T-cell (primary cell): ENCODE measurements around the gene ARL13B. TPM values are rescaled to one million over a fixed set of nuclear protein-coding genes. Genes with fewer than 3 reads are reported as not detected.
"Not testable (repeated sequence)": the region's sequence is repeated elsewhere in the genome, so short reads cannot be mapped to it uniquely, and the experiment has no call there.

Experiments
- ATAC-seq, 4 experiments: fragments of 200-7000 bp in 3 of 4; fragments of 150-1000 bp in 1 of 4; cut with Tn5 transposase; replicated peaks in 1 of 4; 1 replicate in 3 of 4; 2 replicates in 1 of 4; pipeline ENCODE4 v1.10.0; 2021; ENCODE audit warnings: moderate library complexity in 3 of 4, mild to moderate bottlenecking in 2 of 4, moderate number of reproducible peaks in 1 of 4
- CTCF ChIA-PET, 2 donors: fragments of 300-600 bp; sonication (Branson Sonifier 250); formaldehyde crosslinking; loops; one replicate each; lab custom pipeline; 2022; ENCODE audit warnings: antibody characterized with exemption in 2 of 2; lab: Charles Lee
- POLR2A ChIA-PET, 2 donors: fragments of 300-600 bp; sonication (Branson Sonifier 250); formaldehyde crosslinking; loops; one replicate each; lab custom pipeline; 2022; ENCODE audit warnings: antibody characterized with exemption in 2 of 2; lab: Charles Lee
- DNase-seq, 35 experiments: peaks; one replicate each; pipeline versions ENCODE4 v3.0.0 to v3.0.0-alpha.2; 2013 to 2023
- H3K27ac ChIP-seq: one replicate; pipeline ENCODE4 v1.5.1; 2013; ENCODE audit warnings: low read length
- H3K27me3 ChIP-seq, 2 experiments: replicated peaks in 1 of 2; 1 replicate in 1 of 2; 2 replicates in 1 of 2; pipeline versions ENCODE4 v1.6.1 to v1.7.0; 2013; ENCODE audit warnings: low read length in 1 of 2, mixed read lengths in 1 of 2; ENCODE audit not compliant: control insufficient read depth in 2 of 2, insufficient read depth in 2 of 2; ENCODE audit errors: extremely low read depth in 1 of 2
- H3K36me3 ChIP-seq, 2 donors: 1 replicate in 1 of 2; 2 replicates in 1 of 2; pipeline versions ENCODE4 v1.6.1 to v1.7.0; 2013; ENCODE audit warnings: low read length in 1 of 2; ENCODE audit not compliant: control insufficient read depth in 2 of 2, insufficient read depth in 1 of 2; ENCODE audit errors: extremely low read depth in 1 of 2
- H3K4me1 ChIP-seq, 2 experiments: 1 replicate in 1 of 2; 2 replicates in 1 of 2; pipeline versions ENCODE4 v1.6.1 to v1.7.0; 2013; ENCODE audit warnings: low read length in 2 of 2, mixed read lengths in 1 of 2; ENCODE audit not compliant: insufficient read depth in 2 of 2, control insufficient read depth in 1 of 2; ENCODE audit errors: extremely low read depth in 1 of 2
- H3K4me3 ChIP-seq, 2 donors: 1 replicate in 1 of 2; 2 replicates in 1 of 2; pipeline versions ENCODE4 v1.5.1 to v1.7.0; 2013; ENCODE audit warnings: mild to moderate bottlenecking in 2 of 2, low read length in 1 of 2, moderate library complexity in 1 of 2; ENCODE audit not compliant: control insufficient read depth in 1 of 2; ENCODE audit errors: extremely low read depth in 1 of 2
- H3K9me3 ChIP-seq: 2 replicates; pipeline ENCODE4 v1.7.0; 2013
- H3K27ac Mint-ChIP-seq, 2 donors: one replicate each; pipeline ENCODE4 v1.8.0; 2020 to 2021; ENCODE audit warnings: mild to moderate bottlenecking in 2 of 2, mixed read lengths in 2 of 2
- H3K27me3 Mint-ChIP-seq, 2 donors: one replicate each; pipeline ENCODE4 v1.8.0; 2021 to 2022; ENCODE audit warnings: mixed read lengths in 2 of 2
- H3K36me3 Mint-ChIP-seq: one replicate; pipeline ENCODE4 v1.8.0; 2021; ENCODE audit warnings: mixed read lengths
- H3K4me1 Mint-ChIP-seq, 3 donors: one replicate each; pipeline ENCODE4 v1.8.0; 2020 to 2022; ENCODE audit warnings: mixed read lengths in 3 of 3, mild to moderate bottlenecking in 1 of 3
- H3K4me3 Mint-ChIP-seq, 3 donors: one replicate each; pipeline ENCODE4 v1.8.0; 2020 to 2022; ENCODE audit warnings: mild to moderate bottlenecking in 3 of 3, mixed read lengths in 3 of 3, moderate library complexity in 3 of 3
- H3K9me3 Mint-ChIP-seq, 3 donors: one replicate each; pipeline ENCODE4 v1.8.0; 2020 to 2022; ENCODE audit warnings: mixed read lengths in 3 of 3
- WGBS: methylation state at CpG from one replicate; pipeline ENCODE4 v1.1.5; 2013; ENCODE audit warnings: missing lambda C conversion rate; ENCODE audit not compliant: insufficient coverage; 5-methylcytosine and 5-hydroxymethylcytosine counted together
- total RNA-seq, 35 experiments: library from RNA in 6 of 35; stranded (reverse) in 6 of 35; fragments of 120-200 nt in 1 of 35; gene quantifications; one replicate each; pipeline versions ENCODE4 v1.2.1 to v1.2.4 and lab custom pipeline; 2013 to 2026

Gene ARL13B
- total RNA-seq, 5 donors from 2014 or later (not counting 1 experiment from before 2014, with no cell fraction given): 6.0 to 11.5 (median 9.2) TPM

DNA sequence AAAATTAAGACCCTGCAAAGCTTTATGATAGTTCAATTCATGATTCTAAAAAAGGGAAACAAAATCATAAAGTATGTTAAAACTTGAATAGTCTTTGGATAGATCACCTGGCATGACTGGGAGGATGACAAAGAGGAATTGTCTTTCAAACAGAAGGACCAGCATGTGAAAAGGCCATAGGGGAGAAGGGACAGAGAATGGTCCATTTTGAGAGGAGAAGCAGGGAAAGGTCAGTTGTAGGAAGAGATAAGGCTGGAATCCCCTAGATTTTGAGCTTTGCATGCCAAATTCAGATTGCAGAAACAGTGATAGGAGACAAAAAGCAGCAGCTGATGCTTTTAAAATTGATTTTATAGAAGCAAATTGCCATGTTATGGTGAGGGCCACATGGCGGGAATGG, 18.9 kb upstream of the ARL13B start:
- Mint-ChIP-seq H3K9me3 (no peaks in the 10 kb centered on the region), H3K36me3 (no peaks in the 10 kb centered on the region), H3K27ac (no peak overlapping the region), H3K27me3 (peaks cover 6 to 21% of the 10 kb centered on the region in 2 donors), H3K4me1 (no peaks in the 10 kb centered on the region), H3K4me3 (no peak overlapping the region)
- Histone ChIP-seq H3K36me3 (no peaks in the 10 kb centered on the region), H3K4me1 (no peaks in the 10 kb centered on the region), H3K4me3 (no peak overlapping the region), H3K9me3 (no peaks in the 10 kb centered on the region), H3K27me3 (no peaks in the 10 kb centered on the region), H3K27ac (no peak overlapping the region)
- ChIA-PET POLR2A (no interaction called here), CTCF (no interaction called here)
- WGBS: 100% methylated on average over 1 of the region's 1 CpG
- no peak for DNase-seq
- no peak for ATAC-seq

DNA sequence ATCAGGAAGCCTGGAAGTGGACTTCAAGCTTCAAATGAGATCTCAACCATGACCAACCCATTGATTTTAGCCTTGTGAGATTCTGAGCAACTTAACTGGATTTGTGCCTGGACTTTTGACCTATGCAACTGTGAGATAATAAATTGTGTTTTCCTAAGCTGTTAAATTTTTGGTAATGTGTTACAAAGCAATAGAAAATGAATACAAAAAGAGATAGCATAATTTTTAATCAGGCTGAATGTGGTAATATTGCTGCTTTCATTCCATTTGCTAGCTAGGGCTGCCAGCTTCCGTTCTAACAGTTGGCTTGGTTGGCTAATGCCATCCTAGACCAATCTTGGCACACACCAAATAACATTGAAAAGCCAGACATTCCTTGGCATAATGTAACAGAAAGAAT, 18.5 kb upstream of the ARL13B start:
- no peaks in the 10 kb centered on the region for H3K36me3 ChIP-seq
- Mint-ChIP-seq H3K4me3 (no peak overlapping the region), H3K27ac (no peak overlapping the region), H3K36me3 (no peaks in the 10 kb centered on the region), H3K4me1 (no peaks in the 10 kb centered on the region), H3K27me3 (peaks cover 6 to 25% of the 10 kb centered on the region in 2 donors), H3K9me3 (no peaks in the 10 kb centered on the region)
- no peaks in the 10 kb centered on the region for H3K27me3 ChIP-seq
- no peak overlapping the region for H3K27ac ChIP-seq
- H3K4me1 ChIP-seq: no peaks in the 10 kb centered on the region
- no CpG with 5 or more reads among the region's 1 CpG for WGBS
- ChIA-PET POLR2A (no interaction called here), CTCF (no interaction called here)
- ATAC-seq (no peak), DNase-seq (no peak)
- H3K9me3 ChIP-seq: no peaks in the 10 kb centered on the region
- H3K4me3 ChIP-seq: no peak overlapping the region

DNA sequence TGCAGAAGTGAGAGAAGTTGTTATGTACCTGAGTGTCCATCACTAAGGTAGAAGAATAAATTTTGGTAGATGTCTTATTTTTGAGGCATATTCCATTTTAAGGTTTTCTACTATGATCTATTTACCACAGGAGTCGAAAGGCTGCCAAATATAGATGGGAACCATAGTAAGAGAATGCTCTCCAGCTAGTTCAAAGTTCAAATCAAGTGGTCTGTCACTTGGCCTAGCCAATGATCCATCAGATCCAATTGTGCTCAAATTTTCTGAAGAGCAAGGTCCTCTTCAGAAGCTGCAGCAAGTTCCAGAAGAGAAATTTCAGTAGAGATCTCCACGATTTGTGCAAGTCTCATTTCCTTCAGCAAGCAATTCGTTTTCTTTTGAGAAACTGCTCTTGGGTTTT, 17.2 kb upstream of the ARL13B start:
- Histone ChIP-seq H3K27me3 (no peaks in the 10 kb centered on the region), H3K36me3 (no peaks in the 10 kb centered on the region), H3K4me1 (no peaks in the 10 kb centered on the region), H3K9me3 (no peaks in the 10 kb centered on the region), H3K27ac (no peak overlapping the region), H3K4me3 (no peak overlapping the region)
- DNase-seq (no peak), ATAC-seq (no peak)
- POLR2A ChIA-PET: no interaction called here
- H3K27me3 Mint-ChIP-seq: peaks cover 6 to 21% of the 10 kb centered on the region in 2 donors
- no peak overlapping the region for H3K4me3 Mint-ChIP-seq
- no peaks in the 10 kb centered on the region for H3K36me3 Mint-ChIP-seq
- H3K4me1 Mint-ChIP-seq: no peaks in the 10 kb centered on the region
- CTCF ChIA-PET: no interaction called here
- H3K27ac Mint-ChIP-seq: no peak overlapping the region
- 75% methylated on average over 1 of the region's 3 CpGs for WGBS
- no peaks in the 10 kb centered on the region for H3K9me3 Mint-ChIP-seq

GRCh38 chr3:93965106-93965505, 14.8 kb upstream of the ARL13B start:
- H3K27me3 ChIP-seq, H3K9me3 Mint-ChIP-seq, H3K27ac ChIP-seq, H3K36me3 ChIP-seq, H3K27ac Mint-ChIP-seq, H3K36me3 Mint-ChIP-seq, H3K4me3 Mint-ChIP-seq, ATAC-seq, H3K9me3 ChIP-seq, H3K4me1 ChIP-seq, H3K4me1 Mint-ChIP-seq, POLR2A ChIA-PET, DNase-seq, H3K4me3 ChIP-seq: not testable (repeated sequence)
- H3K27me3 Mint-ChIP-seq: peaks cover 7 to 19% of the 10 kb centered on the region in 2 donors
- 94% methylated on average over 16 of the region's 19 CpGs for WGBS
- CTCF ChIA-PET: interaction anchor here in 1 of 2 donors (0.5 kb wide), 1 partner anchor 832 kb away, joined by 4 read pairs; no protein-coding TSS in a partner anchor

GRCh38 chr3:93969443-93969842, 10.5 kb upstream of the ARL13B start:
- Mint-ChIP-seq H3K36me3 (no peaks in the 10 kb centered on the region), H3K9me3 (no peaks in the 10 kb centered on the region), H3K27me3 (peaks cover 20 to 21% of the 10 kb centered on the region in 2 donors), H3K4me1 (peaks cover 8 to 12% (median 11%) of the 10 kb centered on the region in 3 donors), H3K4me3 (no peak overlapping the region), H3K27ac (no peak overlapping the region)
- H3K4me1 ChIP-seq: peaks cover 5 to 11% of the 10 kb centered on the region in 2 experiments
- peaks cover 0 to 19% of the 10 kb centered on the region in 2 experiments for H3K27me3 ChIP-seq
- no peak for DNase-seq
- ChIA-PET POLR2A (no interaction called here), CTCF (no interaction called here)
- H3K9me3 ChIP-seq: no peaks in the 10 kb centered on the region
- H3K4me3 ChIP-seq: no peak overlapping the region
- H3K27ac ChIP-seq: no peak overlapping the region
- no peaks in the 10 kb centered on the region for H3K36me3 ChIP-seq
- no peak for ATAC-seq
- 61% methylated on average over 3 of the region's 3 CpGs for WGBS

GRCh38 chr3:93969997-93970396, 10.0 kb upstream of the ARL13B start:
- Mint-ChIP-seq H3K27ac (no peak overlapping the region), H3K27me3 (peaks cover 19 to 21% of the 10 kb centered on the region in 2 donors), H3K4me1 (peaks cover 8 to 12% (median 11%) of the 10 kb centered on the region in 3 donors), H3K9me3 (no peaks in the 10 kb centered on the region), H3K36me3 (no peaks in the 10 kb centered on the region), H3K4me3 (no peak overlapping the region)
- Histone ChIP-seq H3K27ac (no peak overlapping the region), H3K36me3 (no peaks in the 10 kb centered on the region), H3K27me3 (peaks cover 0 to 24% of the 10 kb centered on the region in 2 experiments), H3K4me3 (no peak overlapping the region), H3K9me3 (no peaks in the 10 kb centered on the region), H3K4me1 (peaks cover 5 to 11% of the 10 kb centered on the region in 2 experiments)
- ATAC-seq (no peak), DNase-seq (no peak)
- 80% methylated on average over 1 of the region's 1 CpG for WGBS
- ChIA-PET CTCF (no interaction called here), POLR2A (no interaction called here)
